Activated CD8-positive, alpha-beta memory T cell treated with anti-CD3 and anti-CD28 coated beads, Interleukin-2, amount 50 U/mL, for 24 hours (primary cell): ENCODE measurements around the gene RALB.
"Not testable (repeated sequence)": the region's sequence is repeated elsewhere in the genome, so short reads cannot be mapped to it uniquely, and the experiment has no call there.

Source experiments
- DNase-seq: peaks from one replicate; pipeline ENCODE4 v3.0.0-alpha.2; 2020; ENCODE audit errors: extremely low read depth

RALB gene

DNA sequence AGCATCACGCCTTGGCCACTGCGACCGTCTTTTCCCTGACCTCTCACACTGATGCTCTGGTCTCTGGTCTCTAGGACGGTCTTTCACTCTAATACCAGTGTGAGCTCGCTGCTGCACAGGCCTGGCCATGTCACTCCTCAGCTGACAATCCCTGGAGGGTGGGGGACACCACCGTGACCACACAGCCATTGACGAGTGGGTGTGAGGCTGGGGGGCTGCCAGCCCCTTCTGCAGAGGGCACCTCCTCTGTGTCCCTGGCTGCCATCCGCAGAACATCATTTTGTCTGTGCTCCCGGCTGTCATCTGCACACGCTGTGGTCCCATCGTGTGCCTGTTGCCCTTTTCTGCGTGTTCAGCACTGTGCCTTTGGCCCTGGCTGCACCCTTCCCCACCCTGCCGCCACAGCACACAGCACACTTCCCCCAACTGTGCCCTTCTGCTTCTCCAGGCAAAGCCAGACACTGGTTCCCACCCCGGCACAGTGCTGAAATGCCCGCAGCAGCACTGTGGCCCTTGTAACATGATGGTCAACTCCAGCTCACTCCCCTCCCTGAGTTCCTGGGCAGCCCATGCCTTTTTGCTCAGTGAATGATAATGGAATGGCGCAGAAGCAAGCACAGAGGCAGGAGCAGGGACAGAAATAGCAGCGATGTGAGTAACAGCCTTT is 62.8 kb downstream of the RALB start:
- DNase-seq, result no peak

DNA sequence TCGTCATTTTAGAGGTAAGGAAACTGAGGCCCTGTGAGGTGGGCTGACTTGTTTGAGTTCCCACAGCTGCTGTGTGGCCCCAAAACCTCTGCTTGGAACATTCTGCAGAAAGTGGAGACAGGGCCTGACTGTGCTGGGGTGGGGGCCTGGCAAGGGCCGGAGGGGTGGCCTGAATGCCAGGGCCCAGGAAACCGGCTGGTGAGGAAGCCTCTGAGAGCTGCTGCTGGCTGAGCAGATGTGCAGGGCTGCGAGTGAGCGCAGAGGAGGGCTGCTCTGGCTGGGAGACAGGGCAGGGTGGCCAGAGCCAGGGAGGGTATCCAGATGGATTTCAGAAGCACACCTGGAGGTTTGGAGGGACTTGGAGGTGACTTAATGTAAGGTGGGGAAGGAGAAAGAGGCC is 63.4 kb downstream of the RALB start:
- DNase-seq, result no peak

DNA sequence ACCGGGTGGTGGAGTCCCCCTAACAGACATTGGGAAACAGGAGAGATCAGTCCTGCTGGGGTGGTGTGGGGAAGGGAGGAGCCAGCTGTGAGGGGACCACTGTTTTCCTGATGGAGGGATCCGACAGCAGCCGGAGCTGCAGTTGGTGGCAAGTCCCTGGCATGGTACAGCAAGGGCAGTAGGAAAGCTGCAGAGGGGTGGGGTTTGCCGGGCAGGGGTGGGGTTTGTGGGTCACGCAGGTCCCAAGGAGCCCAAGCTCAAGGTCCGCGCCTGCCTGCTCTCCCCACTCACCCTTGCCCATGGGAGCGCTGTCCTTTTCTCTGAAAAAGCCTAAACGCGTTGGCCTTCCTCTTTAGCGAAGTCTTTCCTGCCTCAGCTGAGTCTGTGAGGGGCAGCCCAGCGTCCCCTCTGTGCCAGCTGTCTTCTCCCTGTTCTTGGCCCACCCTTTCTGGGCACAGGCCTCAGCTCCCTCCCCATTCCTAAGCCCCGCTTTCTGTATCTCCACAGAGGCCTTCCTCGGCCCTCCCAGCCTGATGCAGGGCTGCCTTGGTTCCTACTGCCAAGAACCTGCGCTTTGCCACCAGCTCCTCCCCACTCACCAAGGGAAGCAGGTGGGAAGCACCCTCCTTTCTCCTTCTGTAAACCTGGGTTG is 64.0 kb downstream of the RALB start:
- DNase-seq, result no peak

DNA sequence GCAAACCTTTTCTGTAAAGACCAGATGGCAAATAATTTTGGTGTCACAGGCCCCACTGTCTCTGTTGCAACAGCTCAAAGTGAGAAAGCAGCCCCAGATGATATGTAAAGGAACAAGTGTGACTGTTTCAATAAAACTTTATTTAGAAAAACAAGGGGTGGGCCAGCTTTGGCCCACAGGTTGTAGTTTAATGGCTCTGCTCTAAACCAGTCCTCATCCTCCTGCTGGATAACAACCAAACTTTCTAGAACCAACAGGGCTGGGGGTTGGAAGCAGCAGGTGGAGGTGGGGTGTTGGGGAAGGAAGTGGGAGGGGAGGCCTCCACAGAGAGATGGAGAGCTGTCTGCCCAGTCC is 64.5 kb downstream of the RALB start:
- no peak for DNase-seq

DNA sequence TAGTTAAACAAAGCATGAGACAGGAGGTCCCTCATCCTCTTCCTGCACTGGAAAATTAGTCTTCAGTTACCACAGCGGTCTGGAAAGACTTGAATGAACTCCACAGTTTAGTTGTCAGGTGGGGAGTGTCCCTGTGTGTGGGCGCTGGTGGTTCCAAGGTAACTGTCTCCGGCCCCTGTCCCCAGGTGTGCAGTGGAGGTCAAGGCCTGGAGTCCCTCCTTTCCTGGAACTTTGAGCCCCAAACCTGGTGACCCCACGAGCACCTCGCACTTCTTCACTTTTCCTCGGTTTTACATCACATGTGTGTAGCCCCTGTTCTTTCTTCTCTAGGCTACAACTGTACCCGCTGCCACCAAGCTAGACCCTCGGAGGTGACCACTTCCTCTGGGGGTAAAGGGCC is 65.3 kb downstream of the RALB start:
- no peak for DNase-seq

DNA sequence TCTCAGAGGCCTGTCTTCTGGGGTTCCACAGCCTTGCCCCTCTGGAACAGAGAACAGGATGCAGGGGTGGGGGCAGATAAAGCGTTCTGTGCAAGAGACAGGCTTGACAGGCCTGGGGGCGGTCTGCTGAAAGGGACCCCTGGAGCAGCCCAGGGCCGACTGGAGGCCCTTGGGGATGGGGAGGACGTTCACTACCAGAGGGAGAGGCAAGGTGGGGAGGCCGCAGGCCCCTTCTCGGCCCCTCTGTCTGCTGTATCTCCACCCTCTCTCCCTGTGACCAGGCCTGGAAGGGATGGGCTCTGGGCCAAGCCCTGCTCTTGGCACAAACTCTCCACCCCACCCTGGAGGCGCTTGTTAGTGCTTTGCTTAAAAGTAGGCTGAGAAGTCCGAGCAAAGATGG is 66.0 kb downstream of the RALB start:
- no peak for DNase-seq

DNA sequence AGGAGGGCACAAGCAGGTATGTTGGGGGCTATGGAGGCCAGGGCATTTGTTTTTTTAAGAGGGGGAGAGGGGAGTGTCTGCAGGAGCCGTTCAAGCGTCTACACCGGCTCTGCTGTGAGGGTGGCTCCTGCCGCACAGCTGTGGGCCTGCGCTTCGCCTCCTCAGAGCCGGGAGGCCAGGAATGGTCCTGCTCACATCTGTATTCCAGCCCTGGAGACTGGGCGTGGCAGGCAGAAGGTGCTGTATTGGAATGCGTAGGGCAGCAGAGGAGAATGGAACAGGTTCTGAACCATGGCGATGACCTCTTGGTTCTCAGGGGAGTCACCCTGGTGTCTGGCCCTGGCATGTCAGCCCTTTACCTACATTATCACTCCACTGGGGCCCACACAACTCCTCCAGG is 66.5 kb downstream of the RALB start:
- DNase-seq, result no peak

DNA sequence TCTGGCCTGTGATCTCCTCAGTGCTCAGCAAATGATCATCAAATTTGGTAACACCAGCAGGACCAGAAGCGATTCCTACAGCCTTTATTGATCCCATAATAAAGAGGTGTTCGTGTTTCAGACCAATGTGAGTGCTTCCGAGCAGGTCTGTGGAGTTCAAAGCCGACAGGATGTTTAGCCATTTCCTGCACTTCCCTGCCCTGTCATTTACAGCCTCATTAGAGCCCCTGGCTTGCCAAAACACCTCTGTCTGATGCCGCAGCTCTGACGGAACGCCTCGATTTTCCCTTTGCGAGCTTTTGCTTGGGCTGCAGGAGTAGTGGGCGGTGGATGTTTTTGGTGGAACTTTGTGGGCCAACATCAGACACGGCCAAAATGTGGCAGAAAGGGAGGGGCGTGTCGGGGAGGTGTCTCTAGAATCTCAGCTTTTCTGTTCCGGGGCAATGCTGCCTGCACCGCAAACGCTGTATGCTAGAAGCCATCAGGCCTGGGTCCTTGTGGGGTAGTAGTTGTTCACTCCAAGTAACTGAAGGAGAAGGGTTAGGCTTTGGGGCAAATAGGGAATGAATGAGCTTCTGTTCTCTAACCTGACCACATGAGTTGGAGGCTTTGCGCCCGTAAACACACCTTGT is 67.2 kb downstream of the RALB start:
- DNase-seq, result no peak

DNA sequence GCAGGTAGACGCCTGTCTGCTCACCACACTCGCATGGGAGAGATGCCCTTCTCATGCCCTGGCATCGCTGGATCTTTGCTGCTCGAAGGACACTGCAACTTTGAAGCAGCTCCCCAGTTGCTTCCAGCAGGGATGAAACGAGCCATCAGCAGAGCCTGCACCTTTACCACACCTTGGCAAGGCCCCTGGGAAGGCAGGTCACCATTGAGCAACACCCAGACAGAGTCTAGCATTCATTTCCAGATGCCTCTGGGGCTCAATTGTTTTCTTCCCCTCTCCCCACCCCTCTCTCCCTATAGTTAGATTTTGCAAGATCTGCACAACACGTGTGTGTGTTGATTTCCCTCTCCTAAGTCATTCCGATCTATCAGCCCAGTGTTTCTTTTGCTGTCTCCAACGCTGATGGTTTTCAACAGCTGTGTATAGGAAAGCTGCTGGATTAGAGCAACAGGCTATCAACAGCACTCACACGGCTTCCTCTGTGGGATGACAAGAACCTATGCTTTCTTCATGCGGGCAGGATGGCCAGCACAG is 67.7 kb downstream of the RALB start:
- no peak for DNase-seq

DNA sequence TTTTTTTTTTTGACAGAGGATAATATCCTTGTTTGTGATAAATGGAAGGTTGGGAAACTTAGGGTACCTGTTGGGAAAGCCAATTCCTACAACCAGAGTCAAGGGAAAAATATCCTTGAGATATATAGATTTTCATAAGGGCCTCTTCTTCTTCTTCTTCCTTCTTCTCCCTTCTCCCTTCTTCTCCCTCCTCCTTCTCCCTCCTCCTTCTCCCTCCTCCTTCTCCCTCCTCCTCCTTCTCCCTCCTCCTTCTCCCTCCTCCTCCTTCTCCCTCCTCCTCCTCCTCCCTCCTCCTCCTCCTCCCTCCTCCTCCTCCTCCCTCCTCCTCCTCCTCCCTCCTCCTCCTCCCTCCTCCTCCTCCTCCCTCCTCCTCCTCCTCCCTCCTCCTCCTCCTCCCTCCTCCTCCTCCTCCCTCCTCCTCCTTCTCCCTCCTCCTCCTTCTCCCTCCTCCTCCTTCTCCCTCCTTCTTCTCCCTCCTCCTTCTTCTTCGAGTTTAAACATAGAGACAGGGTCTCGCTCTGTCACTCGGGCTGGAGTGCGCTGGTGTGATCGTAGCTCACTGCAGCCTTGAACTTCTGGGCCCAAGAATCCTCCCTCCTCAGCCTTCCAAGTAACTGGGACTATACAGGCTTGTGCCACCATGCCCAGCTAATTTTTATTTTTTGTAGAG is 68.4 kb downstream of the RALB start:
- DNase-seq, result not testable (repeated sequence)

DNA sequence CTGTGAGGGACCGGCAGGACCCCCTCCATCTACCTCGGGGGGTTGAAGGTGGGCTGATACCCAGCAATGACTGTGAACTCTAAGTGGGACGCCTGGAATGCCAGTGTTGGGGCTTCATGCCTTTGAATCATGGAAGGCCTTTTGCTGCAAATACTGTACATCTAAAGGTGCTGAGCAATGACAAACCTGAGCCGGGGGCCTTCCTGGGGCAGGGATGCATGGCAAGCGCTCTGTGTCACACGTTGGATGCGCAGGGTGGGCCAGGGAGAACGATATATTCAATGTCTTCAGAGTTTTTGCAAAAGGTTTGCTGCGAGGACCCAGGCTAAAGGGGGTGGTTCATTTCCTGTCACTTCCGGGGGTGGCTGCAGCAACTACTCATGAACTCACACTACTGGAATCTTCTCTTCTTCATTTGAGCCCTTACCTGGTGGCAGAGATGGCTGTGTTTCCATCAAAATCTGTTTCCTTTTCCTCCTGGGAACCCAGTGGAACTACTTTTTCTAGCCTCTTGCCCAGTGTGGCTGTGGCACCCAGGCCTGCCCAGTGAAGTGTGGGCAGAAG is 69.2 kb downstream of the RALB start:
- no peak for DNase-seq

DNA sequence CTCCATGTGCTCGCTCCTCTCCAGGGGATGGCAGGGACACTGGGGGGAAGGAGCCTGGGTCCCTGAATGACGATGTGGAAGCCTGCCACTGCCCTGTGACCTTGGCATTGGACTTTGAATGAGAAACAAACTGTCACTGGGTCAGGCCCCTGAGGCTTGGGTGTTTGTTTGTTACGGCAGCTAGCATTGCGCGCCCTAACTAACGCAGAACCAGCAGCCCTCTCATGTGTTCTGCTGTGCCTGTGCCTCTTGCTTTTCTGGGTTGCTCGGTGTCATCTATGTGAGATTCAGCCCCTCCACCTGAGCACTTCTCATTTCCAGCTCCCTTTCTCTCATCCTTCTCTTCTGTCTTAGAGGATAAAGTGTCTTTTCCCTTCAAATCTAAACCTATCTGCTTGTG is 69.7 kb downstream of the RALB start:
- no peak for DNase-seq

DNA sequence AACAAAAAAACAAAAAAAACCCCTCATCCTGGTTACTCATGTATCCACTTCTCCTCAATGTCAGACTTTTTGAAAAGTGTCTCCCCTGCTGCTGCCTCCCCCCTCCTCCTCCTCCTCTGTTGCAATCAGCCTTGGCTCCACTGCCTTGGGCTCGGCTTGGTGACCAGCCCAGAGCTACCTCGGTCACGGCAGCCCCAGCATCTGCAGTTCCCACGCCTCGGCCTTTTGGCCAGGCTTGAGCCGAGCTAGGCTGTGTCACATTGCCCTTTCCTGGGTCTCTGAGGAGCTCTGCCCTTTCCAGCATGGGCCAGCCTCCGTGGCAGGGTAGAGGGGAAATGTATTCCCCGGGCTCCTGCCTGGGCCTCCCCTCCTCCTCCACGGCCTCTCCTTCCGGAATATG is 70.6 kb downstream of the RALB start:
- no peak for DNase-seq

DNA sequence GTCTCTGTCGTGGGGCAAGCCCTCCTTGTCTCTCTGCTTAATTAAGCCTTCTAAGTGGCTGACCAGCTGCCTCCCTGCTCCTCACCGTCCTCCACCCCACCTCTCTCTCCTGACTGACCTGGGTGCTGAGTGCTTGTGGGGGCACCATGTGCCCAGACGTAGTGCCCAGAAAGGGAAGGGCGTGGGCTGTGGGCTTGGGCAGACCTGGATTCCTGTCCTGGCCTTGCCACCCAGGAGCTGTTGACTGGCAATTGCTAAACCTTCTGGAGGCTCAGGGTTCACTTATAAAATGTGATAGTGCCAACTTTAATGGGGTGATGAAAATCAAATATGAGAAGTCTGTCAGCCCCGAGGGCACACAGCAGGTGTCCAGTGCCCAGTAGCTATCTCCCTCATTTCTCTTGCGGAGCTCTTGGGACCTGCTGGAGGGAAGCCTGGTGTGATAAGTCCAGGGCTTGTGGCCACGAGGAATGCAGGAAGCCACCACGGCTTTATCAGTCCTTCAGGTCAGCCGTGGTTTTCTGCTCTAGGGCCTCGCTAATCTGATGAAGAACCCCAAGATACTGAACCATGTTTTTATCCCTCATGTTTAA is 71.3 kb downstream of the RALB start:
- DNase-seq, result no peak

DNA sequence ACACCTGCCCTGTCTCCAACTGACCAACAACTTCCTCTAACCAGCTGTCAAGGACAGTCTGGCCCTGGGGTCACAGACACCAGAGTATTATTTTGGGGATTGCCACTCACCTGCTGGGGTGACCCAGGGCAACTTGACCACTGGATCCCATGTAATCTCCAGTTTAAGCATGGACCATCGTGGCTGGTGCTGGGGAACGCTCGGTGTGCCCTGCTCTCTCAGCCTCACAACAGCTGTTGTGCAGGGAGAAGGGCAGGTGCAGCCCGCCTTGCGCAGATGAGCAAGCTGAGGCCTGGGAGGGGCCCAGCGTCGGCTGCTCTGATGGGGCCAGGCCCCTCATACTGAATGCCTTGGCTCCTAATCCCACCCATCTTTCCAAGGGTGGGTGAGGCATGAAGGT is 72.3 kb downstream of the RALB start:
- DNase-seq, result no peak

DNA sequence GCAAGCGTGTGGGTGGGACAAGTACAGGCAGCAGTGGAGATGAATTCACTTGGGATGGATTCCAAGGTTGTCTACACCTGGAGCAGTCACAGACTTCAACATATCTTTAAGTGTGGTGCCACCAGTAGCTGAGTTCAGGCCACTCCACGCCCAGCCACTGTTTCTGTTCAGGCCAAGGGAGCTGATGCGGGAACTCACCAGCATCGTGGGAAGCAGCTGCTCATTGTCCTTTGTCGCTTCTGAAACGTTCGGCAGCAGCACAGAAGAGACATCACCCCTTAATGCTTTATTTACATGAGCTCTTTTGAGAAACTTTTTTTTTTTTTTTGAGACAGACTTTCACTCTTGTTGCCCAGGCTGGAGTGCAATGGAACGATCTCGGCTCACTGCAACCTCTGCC is 73.4 kb downstream of the RALB start:
- DNase-seq, result no peak

DNA sequence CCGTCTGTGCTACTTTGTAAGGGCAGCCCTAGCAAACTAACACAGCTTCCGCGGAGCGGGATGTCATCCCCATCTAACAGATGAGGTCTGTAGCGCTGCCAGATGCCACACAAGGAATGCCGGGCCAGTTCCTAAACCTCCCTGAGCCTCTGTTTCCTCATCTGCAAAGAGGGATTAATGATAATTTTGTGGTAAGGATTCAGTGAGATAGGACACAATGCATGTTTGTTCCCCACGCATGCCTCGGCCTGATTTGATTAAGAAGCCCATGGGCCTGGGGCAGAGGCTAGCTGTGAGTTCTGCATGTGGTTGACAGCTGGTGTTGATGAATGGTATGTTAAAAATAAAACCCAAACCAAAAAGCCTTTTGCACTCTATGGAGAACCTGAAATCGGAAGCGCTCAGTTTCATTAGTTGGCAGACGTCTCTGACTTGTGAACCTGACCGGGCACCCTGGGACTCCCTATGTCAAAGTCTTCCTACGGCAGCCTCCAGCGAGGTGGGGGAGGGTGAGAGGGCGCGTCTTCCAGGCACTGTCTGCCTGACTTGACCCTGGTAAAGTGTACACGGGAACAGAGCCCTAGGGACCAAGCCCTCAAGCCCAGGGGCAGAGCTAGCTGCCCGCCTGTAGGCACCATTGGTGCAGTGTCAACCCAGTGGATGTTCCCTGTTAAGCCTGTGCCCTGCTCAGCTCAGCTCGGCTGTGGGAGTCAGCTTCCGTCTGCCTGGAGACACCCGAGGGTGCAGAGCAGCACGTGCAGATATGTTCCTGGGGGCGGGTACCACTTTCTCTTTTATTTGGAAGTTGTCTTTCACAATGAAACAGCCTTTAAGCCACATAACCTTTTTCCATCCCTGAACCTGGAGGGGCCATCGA is 78.5 kb downstream of the RALB start:
- DNase-seq, result no peak

DNA sequence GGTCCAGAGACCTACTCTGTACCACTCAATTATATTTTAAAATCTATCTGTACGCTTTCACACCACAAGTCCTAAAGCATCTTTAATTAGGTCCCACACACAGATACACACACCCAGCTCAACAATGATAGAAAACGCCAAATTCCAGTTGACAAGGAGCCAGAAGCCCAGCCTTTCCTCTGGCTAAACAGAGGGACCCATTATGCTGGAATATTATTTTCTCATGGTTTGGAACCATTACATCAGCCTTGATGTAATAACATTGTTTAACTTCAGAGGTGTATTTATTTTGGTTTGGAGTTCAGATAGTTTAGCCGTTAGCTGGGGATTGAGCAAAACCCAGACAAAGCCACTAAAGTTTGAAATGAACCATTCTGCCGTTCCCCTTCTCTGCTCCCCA is 79.3 kb downstream of the RALB start:
- DNase-seq, result no peak

DNA sequence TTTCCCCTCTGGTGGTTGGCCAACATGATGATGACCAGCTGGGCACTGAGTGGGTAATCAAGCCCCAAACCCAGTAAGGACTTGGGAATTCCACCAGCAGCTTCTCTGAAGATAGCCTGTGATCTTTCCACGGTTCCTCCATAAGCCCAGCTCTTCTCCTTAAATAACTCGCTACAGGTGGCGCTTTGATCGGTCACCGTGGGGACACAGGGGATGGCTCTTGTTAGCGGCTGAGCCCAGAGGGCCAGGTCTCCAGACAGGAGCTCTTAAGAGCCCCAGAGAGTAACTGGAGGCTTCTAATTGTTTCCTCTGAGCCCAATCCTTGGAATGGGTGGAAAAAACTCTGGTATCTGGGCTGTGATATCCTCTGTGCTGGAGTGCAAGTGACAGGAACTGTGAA is 79.7 kb downstream of the RALB start:
- no peak for DNase-seq

DNA sequence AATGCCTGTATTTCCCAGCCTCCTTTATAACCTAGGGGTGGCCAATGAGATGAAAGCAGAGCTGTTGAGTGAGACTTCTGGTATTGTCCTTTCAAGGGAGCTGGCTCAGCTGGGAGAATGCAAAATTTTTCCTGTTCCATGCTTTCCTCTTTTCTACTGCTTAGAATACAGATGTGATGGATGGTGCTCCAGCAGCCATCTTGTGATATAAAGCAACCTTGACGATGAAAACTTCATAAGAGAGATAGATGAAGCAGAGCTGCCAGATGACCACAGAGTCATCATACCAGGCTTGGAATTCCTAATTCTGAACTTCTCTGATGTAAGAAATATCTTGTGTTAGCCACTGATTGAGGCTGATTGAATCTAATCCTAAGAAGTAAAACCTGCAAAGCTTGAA is 81.4 kb downstream of the RALB start:
- no peak for DNase-seq

DNA sequence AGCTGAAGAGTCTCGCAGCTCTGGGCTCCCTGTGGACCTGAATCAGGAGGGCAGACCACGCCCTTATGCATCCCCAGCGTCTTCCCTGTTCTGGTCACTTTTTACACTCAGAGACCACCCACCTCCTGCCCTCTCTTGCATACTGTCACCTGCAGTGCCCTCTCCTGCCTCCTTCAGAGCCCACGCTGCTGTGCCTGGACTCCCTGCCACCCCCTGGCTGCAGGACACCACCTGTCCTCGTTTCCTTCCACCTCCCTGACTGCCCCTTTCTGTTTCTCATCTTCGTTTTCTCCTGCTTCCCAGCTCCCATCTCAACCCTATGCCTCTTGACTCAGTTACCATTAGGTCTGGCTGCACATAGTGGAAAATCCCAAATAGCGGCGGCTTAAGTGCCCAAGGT is 84.1 kb downstream of the RALB start:
- no peak for DNase-seq
